GM12878 (cell line): ENCODE results near the gene LDLRAD4. TPM values are rescaled to one million over a fixed set of nuclear protein-coding genes. Genes with fewer than 3 reads are reported as not detected.

Experiments
- CBFB ChIP-seq: IDR thresholded peaks from 2 replicates; pipeline ENCODE4 v1.6.1; 2016; ENCODE audit warnings: antibody characterized with exemption, low read depth
- CBX3 ChIP-seq: fragments of 200-600 bp; sonication (generic); IDR thresholded peaks from 2 replicates; pipeline ENCODE4 v1.6.1; 2016; ENCODE audit warnings: low read depth, borderline replicate concordance
- CEBPB ChIP-seq, 2 experiments: fragments of 150-350 bp in 1 of 2; IDR thresholded peaks; 2 replicates each; pipeline ENCODE4 v1.6.1; 2012 to 2014; ENCODE audit warnings: low read depth in 2 of 2, low read length in 2 of 2, borderline replicate concordance in 1 of 2, inconsistent platforms in 1 of 2
- CHD1 ChIP-seq: IDR thresholded peaks from 2 replicates; pipeline ENCODE4 v1.6.1; 2012; ENCODE audit warnings: low read depth, low read length, improper control_type of control experiment
- CREB1 ChIP-seq: IDR thresholded peaks from 2 replicates; pipeline ENCODE4 v1.6.1; 2012; ENCODE audit warnings: low read depth, mild to moderate bottlenecking, inconsistent platforms
- GATAD2B ChIP-seq: fragments of 450-650 bp; conservative IDR thresholded peaks from 2 replicates; pipeline ENCODE4 v1.6.1; 2017; ENCODE audit warnings: low read depth, mild to moderate bottlenecking, moderate library complexity
- KDM1A ChIP-seq: fragments of 200-600 bp; sonication (generic); IDR thresholded peaks from 2 replicates; pipeline ENCODE4 v1.6.1; 2016; ENCODE audit warnings: borderline replicate concordance
- MEF2B ChIP-seq: fragments of 450-650 bp; IDR thresholded peaks from 2 replicates; pipeline ENCODE4 v1.6.1; 2018; ENCODE audit warnings: mild to moderate bottlenecking, moderate library complexity; ENCODE audit not compliant: partially characterized antibody, poor library complexity, severe bottlenecking
- NBN ChIP-seq: fragments of 450-650 bp; IDR thresholded peaks from 2 replicates; pipeline ENCODE4 v1.6.1; 2016
- NRF1 ChIP-seq: conservative IDR thresholded peaks from 2 replicates; pipeline ENCODE4 v1.6.1; 2011; ENCODE audit warnings: mild to moderate bottlenecking, low read depth, low read length, improper control_type of control experiment
- PAX5 ChIP-seq: IDR thresholded peaks from 2 replicates; pipeline ENCODE4 v1.6.1; 2011; ENCODE audit warnings: low read depth, low read length, borderline replicate concordance
- RBBP5 ChIP-seq: fragments of 200-600 bp; sonication (generic); conservative IDR thresholded peaks from 2 replicates; pipeline ENCODE4 v1.6.1; 2016
- TBL1XR1 ChIP-seq: IDR thresholded peaks from 2 replicates; pipeline ENCODE4 v1.6.1; 2012; ENCODE audit warnings: low read depth, low read length, improper control_type of control experiment
- TCF3 ChIP-seq: IDR thresholded peaks from 2 replicates; pipeline ENCODE4 v1.6.1; 2012; ENCODE audit warnings: low read depth, mild to moderate bottlenecking, low read length, borderline replicate concordance; ENCODE audit not compliant: insufficient read depth
- polyA plus RNA-seq, 11 experiments: library from polyadenylated mRNA; depleted of rRNA in 4 of 11; unstranded in 6 of 11; stranded (reverse) in 5 of 11; fragments of >200 nt; fragmentation: Nextera tagmentation in 4 of 11; fragmentation: Illumina TruSeq in 1 of 11; extraction: Ambion mirVana in 4 of 11; extraction: Trizol in 1 of 11; gene quantifications; 1 replicate in 1 of 11; 2 replicates in 10 of 11; pipeline versions ENCODE4 v1.2.1 to v1.2.3, GENCODE V29; 2011 to 2016; ENCODE audit warnings: inconsistent platforms in 2 of 11, missing spikeins in 2 of 11, low read depth in 1 of 11
- total RNA-seq, 4 experiments: library from RNA; depleted of rRNA in 3 of 4; stranded (reverse); fragments of >200 nt in 3 of 4; fragmentation: Illumina TruSeq in 1 of 4; extraction: Trizol in 1 of 4; gene quantifications; 2 replicates each; pipeline versions ENCODE4 v1.2.1 to v1.2.3, GENCODE V29; 2013 to 2021
- TF ChIP-seq, protein P1 (sequence below): fragments of 450-650 bp; IDR thresholded peaks from 2 replicates; pipeline ENCODE4 v1.6.1; 2017; ENCODE audit warnings: mild to moderate bottlenecking
- TF ChIP-seq, protein P2 (sequence below): IDR thresholded peaks from 2 replicates; pipeline ENCODE4 v1.6.1; 2012; ENCODE audit warnings: mild to moderate bottlenecking, low read depth, low read length
- TF ChIP-seq, protein P3 (sequence below): fragments of 450-650 bp; IDR thresholded peaks from 2 replicates; pipeline ENCODE4 v1.6.1; 2017; ENCODE audit warnings: borderline replicate concordance
- TF ChIP-seq, protein P4 (sequence below): fragments of 450-650 bp; formaldehyde crosslinking; IDR thresholded peaks from 2 replicates; pipeline ENCODE4 v1.4.0; 2022; ENCODE audit warnings: mild to moderate bottlenecking, moderate library complexity
- TF ChIP-seq, protein P5 (sequence below): fragments of 450-650 bp; IDR thresholded peaks from 2 replicates; pipeline ENCODE4 v1.6.1; 2016; ENCODE audit warnings: mild to moderate bottlenecking

The LDLRAD4 gene
- total and polyA plus RNA-seq, 10 of the 15 experiments (the other 5 are each of a cell fraction or from before 2014, with no cell fraction given) = 2.7 to 16.8 (median 11.2) TPM

DNA sequence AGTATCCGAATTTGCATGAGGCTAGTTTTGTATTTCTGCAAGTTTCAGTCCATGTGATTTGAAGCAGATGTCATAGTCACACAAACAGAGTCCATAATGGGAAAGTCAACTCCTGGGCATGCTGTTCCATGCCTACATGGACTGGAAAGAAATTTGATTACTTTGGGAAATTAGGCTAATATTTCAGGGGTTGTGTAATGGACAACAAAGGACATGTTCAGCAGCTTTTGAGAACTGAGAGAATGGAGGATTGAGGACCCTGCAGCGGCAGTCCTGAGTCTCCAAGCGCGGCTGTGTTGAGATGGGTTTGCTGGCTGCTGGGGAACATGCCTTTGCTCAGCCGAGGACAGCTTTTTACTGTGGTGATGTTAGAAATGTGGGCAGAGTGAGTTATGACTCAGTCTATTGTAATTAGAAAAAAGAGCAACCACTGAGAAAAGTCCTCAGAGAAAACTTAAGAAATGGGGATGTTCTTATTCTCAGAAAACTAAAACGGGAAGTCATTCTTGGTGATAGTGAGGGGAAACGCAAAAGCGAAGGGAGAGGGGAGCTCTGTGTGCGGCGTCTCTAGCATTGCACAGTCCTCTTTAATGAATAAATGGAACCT, 358.6 kb downstream of the LDLRAD4 start (continued):
- TF ChIP-seq, protein P1, sequence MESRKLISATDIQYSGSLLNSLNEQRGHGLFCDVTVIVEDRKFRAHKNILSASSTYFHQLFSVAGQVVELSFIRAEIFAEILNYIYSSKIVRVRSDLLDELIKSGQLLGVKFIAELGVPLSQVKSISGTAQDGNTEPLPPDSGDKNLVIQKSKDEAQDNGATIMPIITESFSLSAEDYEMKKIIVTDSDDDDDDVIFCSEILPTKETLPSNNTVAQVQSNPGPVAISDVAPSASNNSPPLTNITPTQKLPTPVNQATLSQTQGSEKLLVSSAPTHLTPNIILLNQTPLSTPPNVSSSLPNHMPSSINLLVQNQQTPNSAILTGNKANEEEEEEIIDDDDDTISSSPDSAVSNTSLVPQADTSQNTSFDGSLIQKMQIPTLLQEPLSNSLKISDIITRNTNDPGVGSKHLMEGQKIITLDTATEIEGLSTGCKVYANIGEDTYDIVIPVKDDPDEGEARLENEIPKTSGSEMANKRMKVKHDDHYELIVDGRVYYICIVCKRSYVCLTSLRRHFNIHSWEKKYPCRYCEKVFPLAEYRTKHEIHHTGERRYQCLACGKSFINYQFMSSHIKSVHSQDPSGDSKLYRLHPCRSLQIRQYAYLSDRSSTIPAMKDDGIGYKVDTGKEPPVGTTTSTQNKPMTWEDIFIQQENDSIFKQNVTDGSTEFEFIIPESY = no peak
- TF ChIP-seq TBL1XR1 = peak; percentile 86
- TF ChIP-seq GATAD2B = peak; percentile 65
- TF ChIP-seq NRF1 = no peak
- no peak for TF ChIP-seq CBX3
- TF ChIP-seq, protein P2, sequence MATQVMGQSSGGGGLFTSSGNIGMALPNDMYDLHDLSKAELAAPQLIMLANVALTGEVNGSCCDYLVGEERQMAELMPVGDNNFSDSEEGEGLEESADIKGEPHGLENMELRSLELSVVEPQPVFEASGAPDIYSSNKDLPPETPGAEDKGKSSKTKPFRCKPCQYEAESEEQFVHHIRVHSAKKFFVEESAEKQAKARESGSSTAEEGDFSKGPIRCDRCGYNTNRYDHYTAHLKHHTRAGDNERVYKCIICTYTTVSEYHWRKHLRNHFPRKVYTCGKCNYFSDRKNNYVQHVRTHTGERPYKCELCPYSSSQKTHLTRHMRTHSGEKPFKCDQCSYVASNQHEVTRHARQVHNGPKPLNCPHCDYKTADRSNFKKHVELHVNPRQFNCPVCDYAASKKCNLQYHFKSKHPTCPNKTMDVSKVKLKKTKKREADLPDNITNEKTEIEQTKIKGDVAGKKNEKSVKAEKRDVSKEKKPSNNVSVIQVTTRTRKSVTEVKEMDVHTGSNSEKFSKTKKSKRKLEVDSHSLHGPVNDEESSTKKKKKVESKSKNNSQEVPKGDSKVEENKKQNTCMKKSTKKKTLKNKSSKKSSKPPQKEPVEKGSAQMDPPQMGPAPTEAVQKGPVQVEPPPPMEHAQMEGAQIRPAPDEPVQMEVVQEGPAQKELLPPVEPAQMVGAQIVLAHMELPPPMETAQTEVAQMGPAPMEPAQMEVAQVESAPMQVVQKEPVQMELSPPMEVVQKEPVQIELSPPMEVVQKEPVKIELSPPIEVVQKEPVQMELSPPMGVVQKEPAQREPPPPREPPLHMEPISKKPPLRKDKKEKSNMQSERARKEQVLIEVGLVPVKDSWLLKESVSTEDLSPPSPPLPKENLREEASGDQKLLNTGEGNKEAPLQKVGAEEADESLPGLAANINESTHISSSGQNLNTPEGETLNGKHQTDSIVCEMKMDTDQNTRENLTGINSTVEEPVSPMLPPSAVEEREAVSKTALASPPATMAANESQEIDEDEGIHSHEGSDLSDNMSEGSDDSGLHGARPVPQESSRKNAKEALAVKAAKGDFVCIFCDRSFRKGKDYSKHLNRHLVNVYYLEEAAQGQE = no peak
- TF ChIP-seq, protein P3, sequence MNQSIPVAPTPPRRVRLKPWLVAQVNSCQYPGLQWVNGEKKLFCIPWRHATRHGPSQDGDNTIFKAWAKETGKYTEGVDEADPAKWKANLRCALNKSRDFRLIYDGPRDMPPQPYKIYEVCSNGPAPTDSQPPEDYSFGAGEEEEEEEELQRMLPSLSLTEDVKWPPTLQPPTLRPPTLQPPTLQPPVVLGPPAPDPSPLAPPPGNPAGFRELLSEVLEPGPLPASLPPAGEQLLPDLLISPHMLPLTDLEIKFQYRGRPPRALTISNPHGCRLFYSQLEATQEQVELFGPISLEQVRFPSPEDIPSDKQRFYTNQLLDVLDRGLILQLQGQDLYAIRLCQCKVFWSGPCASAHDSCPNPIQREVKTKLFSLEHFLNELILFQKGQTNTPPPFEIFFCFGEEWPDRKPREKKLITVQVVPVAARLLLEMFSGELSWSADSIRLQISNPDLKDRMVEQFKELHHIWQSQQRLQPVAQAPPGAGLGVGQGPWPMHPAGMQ = no peak
- TF ChIP-seq, protein P4, sequence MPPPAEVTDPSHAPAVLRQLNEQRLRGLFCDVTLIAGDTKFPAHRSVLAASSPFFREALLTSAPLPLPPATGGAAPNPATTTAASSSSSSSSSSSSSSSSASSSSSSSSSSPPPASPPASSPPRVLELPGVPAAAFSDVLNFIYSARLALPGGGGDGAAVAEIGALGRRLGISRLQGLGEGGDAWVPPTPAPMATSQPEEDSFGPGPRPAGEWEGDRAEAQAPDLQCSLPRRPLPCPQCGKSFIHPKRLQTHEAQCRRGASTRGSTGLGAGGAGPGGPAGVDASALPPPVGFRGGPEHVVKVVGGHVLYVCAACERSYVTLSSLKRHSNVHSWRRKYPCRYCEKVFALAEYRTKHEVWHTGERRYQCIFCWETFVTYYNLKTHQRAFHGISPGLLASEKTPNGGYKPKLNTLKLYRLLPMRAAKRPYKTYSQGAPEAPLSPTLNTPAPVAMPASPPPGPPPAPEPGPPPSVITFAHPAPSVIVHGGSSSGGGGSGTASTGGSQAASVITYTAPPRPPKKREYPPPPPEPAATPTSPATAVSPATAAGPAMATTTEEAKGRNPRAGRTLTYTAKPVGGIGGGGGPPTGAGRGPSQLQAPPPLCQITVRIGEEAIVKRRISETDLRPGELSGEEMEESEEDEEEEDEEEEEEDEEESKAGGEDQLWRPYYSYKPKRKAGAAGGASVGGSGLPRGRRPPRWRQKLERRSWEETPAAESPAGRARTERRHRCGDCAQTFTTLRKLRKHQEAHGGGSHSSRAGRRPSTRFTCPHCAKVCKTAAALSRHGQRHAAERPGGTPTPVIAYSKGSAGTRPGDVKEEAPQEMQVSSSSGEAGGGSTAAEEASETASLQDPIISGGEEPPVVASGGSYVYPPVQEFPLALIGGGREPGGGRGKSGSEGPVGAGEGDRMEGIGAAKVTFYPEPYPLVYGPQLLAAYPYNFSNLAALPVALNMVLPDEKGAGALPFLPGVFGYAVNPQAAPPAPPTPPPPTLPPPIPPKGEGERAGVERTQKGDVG (CRISPR knock-in tag) = no peak
- peak; percentile 70; the same call in 1 of the 2 replicates for TF ChIP-seq CREB1
- TF ChIP-seq CHD1 = no peak
- peak; percentile 80; the same call in 1 of the 2 replicates for TF ChIP-seq NBN
- TF ChIP-seq MEF2B = peak; percentile 87
- no peak for TF ChIP-seq KDM1A
- 0 out of 2 replicates have a peak, but pooled peaks have one; percentile 69 for TF ChIP-seq CBFB
- peak; percentile 82 for TF ChIP-seq PAX5
- TF ChIP-seq TCF3 = no peak
- TF ChIP-seq, protein P5, sequence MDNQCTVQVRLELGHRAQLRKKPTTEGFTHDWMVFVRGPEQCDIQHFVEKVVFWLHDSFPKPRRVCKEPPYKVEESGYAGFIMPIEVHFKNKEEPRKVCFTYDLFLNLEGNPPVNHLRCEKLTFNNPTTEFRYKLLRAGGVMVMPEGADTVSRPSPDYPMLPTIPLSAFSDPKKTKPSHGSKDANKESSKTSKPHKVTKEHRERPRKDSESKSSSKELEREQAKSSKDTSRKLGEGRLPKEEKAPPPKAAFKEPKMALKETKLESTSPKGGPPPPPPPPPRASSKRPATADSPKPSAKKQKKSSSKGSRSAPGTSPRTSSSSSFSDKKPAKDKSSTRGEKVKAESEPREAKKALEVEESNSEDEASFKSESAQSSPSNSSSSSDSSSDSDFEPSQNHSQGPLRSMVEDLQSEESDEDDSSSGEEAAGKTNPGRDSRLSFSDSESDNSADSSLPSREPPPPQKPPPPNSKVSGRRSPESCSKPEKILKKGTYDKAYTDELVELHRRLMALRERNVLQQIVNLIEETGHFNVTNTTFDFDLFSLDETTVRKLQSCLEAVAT = 0 out of 2 replicates have a peak, but pooled peaks have one; percentile 69
- no peak for TF ChIP-seq CEBPB (IDR thresholded peaks at IDR 0.05; ENCODE audit: borderline replicate concordance in 1 of 2, low read depth in 2 of 2, low read length in 2 of 2)
- no peak for TF ChIP-seq RBBP5
